Neutrophil (primary cell): ENCODE data around the gene NECTIN3.

Experiments used
- H3K27ac ChIP-seq: fragments of 200-600 bp; sonication (generic); 2 replicates; pipeline ENCODE4 v1.5.1; 2016; ENCODE audit warnings: mild to moderate bottlenecking, moderate library complexity
- H3K27me3 ChIP-seq: fragments of 200-600 bp; sonication (generic); 2 replicates; pipeline ENCODE4 v1.6.0; 2016; ENCODE audit warnings: mild to moderate bottlenecking
- H3K36me3 ChIP-seq: fragments of 200-600 bp; sonication (generic); 2 replicates; pipeline ENCODE4 v1.5.1; 2017
- H3K4me1 ChIP-seq, 2 experiments: fragments of 200-600 bp in 1 of 2; sonication (generic) in 1 of 2; 1 replicate in 1 of 2; 2 replicates in 1 of 2; pipeline versions ENCODE4 v1.5.1 to v1.6.1; 2013 to 2016; ENCODE audit warnings: low read depth in 1 of 2, low read length in 1 of 2, mild to moderate bottlenecking in 1 of 2, moderate library complexity in 1 of 2; ENCODE audit not compliant: control insufficient read depth in 1 of 2, insufficient read depth in 1 of 2
- H3K4me3 ChIP-seq, 2 experiments: fragments of 200-600 bp in 1 of 2; sonication (generic) in 1 of 2; 1 replicate in 1 of 2; 2 replicates in 1 of 2; pipeline ENCODE4 v1.5.1; 2013 to 2016; ENCODE audit warnings: low read depth in 1 of 2, low read length in 1 of 2, mild to moderate bottlenecking in 1 of 2, moderate library complexity in 1 of 2
- H3K9me3 ChIP-seq: fragments of 200-600 bp; sonication (generic); 2 replicates; pipeline ENCODE4 v1.5.1; 2016
- TF ChIP-seq, protein P1 (sequence below): fragments of 200-600 bp; sonication (generic); IDR thresholded peaks from 2 replicates; pipeline ENCODE4 v1.5.1; 2016; ENCODE audit warnings: antibody characterized with exemption

NECTIN3 gene

DNA sequence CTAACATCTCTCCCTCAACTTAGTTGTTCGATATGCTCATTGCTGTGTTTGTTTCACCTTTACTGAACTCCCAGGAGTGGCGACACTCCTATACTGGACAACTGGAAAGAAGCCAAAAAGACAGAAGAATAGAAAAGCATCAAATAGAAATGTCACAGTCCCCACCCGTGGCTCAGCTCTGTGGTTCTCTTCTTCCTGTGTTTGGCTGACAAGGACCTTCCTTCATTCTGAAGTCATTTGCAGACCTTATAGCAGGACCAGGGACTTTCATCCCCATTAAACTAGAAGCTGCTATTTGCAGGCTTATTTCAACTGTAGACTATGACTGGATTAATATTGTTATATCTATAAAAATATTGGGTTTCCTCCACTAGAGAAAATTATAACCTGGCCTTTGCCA is 125.9 kb downstream of the NECTIN3 start:
- TF ChIP-seq, protein P1, sequence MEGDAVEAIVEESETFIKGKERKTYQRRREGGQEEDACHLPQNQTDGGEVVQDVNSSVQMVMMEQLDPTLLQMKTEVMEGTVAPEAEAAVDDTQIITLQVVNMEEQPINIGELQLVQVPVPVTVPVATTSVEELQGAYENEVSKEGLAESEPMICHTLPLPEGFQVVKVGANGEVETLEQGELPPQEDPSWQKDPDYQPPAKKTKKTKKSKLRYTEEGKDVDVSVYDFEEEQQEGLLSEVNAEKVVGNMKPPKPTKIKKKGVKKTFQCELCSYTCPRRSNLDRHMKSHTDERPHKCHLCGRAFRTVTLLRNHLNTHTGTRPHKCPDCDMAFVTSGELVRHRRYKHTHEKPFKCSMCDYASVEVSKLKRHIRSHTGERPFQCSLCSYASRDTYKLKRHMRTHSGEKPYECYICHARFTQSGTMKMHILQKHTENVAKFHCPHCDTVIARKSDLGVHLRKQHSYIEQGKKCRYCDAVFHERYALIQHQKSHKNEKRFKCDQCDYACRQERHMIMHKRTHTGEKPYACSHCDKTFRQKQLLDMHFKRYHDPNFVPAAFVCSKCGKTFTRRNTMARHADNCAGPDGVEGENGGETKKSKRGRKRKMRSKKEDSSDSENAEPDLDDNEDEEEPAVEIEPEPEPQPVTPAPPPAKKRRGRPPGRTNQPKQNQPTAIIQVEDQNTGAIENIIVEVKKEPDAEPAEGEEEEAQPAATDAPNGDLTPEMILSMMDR, result no peak
- H3K4me1 ChIP-seq, result no peaks in the 10 kb centered on the region
- H3K27me3 ChIP-seq, result no peaks in the 10 kb centered on the region
- H3K27ac ChIP-seq, result no peak overlapping the region
- H3K9me3 ChIP-seq, result no peaks in the 10 kb centered on the region
- H3K36me3 ChIP-seq, result no peaks in the 10 kb centered on the region
- no peak overlapping the region for H3K4me3 ChIP-seq

DNA sequence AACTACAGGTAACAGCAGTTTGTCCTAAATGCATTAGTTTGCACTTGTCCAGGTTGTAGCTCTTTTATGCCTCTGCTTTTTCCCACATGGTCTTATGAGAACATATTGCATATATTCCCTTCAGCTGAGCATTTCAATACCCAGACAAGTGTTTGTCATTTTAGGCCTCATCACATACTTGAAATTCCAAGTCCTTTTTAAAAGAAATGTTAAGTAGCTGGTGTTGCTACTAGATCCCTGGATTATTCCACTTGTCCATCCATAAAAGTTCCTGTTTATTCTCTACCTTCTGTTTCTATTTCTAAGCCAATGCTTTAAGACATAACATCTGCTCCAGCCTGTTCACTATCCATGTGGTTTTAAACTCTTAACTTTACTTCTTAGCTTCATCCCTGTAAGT is 128.4 kb downstream of the NECTIN3 start:
- Histone ChIP-seq H3K27ac (no peak overlapping the region), H3K36me3 (no peaks in the 10 kb centered on the region), H3K4me3 (no peak overlapping the region), H3K9me3 (no peaks in the 10 kb centered on the region), H3K27me3 (no peaks in the 10 kb centered on the region), H3K4me1 (no peaks in the 10 kb centered on the region)
- TF ChIP-seq, protein P1, result no peak

DNA sequence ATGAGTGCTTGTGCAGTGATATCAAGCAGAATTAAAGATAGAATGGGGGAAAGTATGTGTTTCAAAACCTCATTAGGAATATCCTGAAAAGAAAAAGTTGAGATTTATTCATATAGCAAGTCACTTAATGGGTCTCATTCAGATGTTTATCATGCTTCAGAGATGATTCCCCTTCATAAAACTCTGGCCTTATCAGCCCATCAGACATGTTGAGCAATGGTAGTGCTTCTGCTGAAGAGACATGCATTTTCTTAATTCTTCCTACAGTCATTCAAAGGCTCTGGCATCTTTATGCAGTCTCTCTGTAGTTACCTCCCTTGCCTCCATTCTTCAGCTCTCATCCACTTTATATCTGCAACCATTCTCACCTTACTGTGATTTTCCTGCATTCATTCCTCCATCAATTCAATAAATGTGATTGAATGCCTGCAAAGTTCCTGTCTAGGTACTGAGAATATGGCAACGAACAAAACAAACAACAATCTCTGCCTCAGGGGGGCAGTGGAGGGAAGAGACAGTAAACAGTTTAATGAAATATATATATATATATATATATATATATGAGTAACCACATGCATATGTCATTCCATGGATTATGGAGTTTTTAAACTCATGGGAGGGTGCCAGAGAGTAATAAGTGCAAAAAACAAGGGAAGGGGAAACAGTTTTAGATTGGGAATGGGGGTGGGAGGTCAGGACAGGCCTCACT is 138.5 kb downstream of the NECTIN3 start:
- no peak overlapping the region for H3K4me3 ChIP-seq
- TF ChIP-seq, protein P1, result no peak
- H3K36me3 ChIP-seq, result no peaks in the 10 kb centered on the region
- H3K27ac ChIP-seq, result no peak overlapping the region
- no peaks in the 10 kb centered on the region for H3K9me3 ChIP-seq
- no peaks in the 10 kb centered on the region for H3K4me1 ChIP-seq
- H3K27me3 ChIP-seq, result no peaks in the 10 kb centered on the region

DNA sequence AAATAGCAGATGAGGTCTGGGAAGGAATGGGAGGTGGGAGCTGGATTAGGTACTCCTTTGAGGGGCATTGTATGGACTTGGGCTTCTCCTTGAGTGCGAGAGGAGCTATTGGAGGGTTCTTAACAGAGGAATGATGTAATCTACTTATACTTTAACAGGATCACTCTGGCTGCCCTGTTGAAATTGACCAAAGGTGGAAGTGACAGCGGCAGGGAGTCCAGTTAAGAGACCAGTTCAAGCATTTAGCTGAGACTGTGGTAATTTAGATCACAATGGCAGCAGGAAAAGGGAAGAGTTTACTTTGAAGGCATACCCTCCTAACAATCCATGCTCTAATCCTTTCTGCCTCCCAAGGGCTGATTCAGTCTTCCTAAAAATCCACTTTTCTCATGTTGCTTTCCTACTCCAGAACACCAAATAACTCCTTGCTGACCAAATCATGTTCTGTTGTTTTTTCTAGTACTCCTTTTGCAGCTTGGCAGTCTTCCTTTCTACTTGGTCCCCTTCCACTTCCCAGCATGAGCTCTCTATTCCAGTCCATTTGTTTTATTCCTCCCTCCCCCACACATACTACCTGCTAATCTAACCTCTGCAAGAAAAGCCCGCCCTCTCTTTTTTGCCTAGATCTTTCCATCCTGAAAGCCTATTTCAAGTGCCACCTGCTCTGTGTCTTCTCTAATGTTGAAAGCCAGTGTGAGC is 139.4 kb downstream of the NECTIN3 start:
- TF ChIP-seq, protein P1, result no peak
- Histone ChIP-seq H3K9me3 (no peaks in the 10 kb centered on the region), H3K4me1 (no peaks in the 10 kb centered on the region), H3K27me3 (no peaks in the 10 kb centered on the region), H3K36me3 (no peaks in the 10 kb centered on the region), H3K27ac (no peak overlapping the region), H3K4me3 (no peak overlapping the region)

DNA sequence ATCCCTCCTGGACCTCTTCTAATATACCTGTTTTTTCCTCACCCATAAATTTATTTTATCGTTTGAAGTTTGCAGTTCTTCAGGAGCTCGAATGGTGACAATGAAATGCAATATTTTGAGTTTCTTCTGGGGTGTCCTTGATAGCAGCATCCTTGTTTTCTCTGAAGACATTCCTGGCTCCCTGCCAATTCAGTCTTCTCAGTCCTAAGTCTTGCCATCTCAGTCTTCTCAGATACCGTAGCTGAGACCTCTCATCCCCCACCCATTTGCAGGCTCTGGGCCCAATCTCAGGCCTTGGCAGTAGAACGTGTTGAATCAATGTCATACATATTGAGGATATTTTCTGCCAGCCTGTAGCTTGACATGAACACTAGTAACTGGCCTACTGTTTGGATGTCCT is 140.9 kb downstream of the NECTIN3 start:
- no peaks in the 10 kb centered on the region for H3K36me3 ChIP-seq
- no peaks in the 10 kb centered on the region for H3K4me1 ChIP-seq
- H3K4me3 ChIP-seq, result no peak overlapping the region
- H3K27ac ChIP-seq, result no peak overlapping the region
- H3K9me3 ChIP-seq, result no peaks in the 10 kb centered on the region
- TF ChIP-seq, protein P1, result no peak
- H3K27me3 ChIP-seq, result no peaks in the 10 kb centered on the region
